ENCODE results near the gene SOX15.

SOX15 gene

DNA sequence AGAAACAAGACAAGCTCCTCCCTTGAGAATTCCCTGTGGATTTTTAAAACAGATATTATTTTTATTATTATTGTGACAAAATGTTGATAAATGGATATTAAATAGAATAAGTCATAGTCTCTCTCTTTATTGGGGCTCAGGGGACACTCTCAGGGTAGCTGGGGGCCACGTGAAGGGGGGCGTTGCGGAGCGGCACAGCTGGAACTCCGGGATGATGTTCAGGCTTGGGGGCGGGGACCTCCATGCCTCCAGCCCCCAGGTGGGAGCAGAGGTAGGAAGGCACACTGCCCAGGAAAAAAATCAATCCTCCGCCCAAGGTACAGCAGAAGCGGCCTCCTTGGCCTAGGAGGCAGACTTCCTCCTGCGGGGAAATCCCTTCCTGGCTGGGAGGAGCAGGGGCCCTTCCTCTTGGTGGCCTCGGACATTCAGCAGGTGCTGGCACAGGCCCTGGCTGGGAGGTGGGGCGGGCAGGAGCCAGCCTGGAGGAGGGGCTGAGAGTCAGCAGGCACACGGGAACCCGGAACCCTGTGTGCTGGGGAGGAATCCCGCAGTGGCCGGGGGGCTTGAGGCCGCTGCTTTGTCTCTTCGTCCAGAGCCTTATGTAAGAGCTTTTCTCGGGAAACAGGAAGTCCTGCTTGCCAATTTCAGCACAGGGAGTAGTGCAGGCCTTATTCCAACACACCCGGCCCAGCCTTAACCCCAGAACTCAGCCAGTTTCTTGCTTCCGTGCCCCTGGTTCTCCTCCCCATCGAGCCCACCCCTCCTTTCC is 31.9 kb downstream of the SOX15 start:
- no peak for DNase-seq (ENCODE audit: low spot score)

DNA sequence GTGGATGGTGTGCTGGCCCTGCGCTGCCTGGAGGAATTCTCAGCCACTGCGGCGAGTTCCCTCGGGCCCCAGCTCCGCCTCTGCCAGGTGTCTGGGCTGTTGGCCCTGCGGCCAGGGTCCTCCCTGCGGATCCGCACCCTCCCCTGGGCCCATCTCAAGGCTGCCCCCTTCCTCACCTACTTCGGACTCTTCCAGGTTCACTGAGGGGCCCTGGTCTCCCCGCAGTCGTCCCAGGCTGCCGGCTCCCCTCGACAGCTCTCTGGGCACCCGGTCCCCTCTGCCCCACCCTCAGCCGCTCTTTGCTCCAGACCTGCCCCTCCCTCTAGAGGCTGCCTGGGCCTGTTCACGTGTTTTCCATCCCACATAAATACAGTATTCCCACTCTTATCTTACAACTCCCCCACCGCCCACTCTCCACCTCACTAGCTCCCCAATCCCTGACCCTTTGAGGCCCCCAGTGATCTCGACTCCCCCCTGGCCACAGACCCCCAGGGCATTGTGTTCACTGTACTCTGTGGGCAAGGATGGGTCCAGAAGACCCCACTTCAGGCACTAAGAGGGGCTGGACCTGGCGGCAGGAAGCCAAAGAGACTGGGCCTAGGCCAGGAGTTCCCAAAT is 32.6 kb downstream of the SOX15 start:
- DNase-seq (ENCODE audit: low spot score): no peak

DNA sequence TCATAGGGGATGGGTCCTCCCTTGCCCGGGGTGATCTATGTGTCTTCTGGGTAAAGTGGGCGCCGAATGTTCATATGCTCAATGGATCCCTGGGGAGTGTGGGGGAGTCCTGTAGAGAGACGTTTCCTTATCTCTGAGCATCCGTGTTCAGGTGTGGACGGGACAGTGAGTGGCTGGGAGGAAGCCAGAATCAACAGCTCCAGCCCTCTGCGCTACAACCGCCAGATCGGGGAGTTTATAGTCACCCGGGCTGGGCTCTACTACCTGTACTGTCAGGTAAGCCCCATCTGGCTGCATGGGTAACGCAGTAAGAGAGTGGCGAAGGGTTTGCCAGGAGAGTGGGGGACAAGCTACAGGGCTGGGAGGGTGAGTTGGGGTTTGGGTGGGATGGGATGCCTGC is 33.3 kb downstream of the SOX15 start:
- no peak for DNase-seq (ENCODE audit: low spot score)

DNA sequence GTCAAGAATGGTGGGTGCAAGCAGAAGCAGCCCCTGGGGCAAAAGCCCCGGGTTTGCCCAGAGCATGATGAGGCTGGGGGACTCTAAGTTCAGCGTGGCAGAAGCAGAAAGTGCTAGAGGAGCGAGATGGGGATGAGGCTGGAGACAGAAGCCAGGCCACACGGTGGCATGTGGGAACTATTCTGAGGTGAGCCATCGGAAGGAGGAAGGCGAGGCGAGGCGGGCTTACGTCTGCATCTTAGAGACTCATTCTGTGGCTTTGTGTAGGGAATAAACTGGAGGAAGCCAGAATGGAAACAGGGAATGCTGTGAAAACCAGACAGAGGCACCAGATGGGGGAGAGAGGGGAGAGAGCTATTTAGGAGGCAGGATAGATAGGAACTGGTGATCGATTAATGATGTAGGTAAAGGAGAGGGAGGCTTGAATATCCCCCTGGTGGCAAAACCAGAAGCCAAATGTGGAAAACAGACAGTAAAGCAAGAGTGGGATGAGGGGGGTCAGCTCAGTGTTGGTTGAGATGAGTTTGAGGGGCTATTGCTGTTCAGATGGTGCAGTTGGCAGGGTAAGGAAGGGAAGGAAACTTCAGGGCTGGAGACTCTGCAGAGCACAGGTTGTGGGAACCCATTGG is 34.5 kb downstream of the SOX15 start:
- no peak for DNase-seq (ENCODE audit: low spot score)

DNA sequence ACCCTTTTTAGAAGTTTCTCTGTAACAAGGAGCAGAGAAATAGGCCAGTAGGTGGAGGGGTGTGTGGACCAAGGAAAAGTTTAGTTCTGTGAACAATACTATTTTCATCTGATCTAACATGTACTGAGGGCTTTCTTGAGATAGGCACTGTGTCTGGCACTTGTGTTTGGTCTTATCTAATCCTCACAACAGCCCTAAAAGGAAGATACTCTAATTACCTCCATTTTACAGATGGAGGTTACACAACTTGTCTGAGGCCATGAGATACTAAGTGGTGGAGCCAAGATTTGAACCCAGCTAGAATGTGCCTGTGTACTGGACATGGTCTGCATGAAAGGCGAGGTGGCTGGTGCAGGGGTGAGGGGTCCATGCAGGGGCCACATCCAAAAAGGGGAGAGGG is 36.5 kb downstream of the SOX15 start:
- DNase-seq (ENCODE audit: low spot score): no peak

DNA sequence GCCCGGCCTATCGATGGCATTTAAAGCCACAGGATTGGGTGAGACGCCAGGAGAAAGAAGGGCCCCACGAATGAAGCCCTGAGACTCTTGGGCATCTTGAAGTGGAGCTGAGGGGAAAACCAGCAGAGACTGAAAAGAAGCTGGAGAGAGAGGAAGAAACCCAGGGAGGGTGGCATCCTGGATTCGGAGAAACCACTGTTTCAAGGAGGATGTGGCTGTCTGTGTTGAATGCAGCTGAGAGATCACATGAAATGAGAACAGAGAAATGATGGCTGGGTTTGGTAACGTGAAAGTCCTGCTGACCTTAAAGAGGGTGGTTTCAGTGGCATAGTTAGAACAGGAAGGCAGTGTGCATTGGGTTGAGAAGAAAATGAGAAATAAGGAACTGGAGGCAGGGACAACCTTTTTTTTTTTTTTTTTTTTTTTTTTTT is 37.3 kb downstream of the SOX15 start:
- DNase-seq (ENCODE audit: low spot score): no peak

DNA sequence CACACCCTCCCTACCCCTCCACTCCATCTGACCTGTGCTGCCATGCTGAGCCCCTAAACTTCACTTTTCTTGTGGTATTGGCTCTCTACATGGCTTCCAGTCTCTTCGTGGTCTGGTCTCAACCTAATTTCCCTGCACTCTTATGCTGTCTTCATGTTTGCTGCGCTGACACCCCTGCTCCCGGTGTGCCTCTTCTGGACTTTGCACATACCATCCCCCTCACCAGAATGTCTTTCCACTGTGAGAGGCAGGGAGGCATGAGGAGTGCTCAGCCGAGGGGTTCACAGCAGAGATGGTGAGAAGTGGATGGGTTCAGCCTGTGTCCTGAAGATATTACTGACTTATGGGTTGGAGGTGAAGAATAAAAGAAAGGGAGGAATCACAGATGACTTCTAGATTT is 38.5 kb downstream of the SOX15 start:
- DNase-seq (ENCODE audit: low spot score): no peak

DNA sequence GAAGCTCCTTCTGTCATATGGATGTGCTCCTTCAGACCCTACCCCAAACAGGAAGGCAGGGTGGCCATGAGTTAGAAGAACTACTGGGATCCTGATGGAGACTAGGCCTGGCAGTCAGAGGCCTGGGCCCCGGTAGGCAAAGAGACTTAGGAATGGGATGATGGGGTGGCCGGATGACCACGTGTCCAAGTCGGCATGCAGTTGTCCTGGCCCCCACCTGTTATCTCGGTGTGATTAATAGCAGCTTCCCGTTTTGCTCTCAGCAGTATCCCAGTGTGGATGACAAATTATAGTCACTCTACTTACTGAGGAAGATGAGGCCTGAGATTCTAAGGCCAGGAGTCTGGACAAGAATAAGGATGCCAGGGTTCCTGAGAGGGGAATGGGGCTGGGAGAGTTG is 39.5 kb downstream of the SOX15 start:
- no peak for DNase-seq (ENCODE audit: low spot score)

DNA sequence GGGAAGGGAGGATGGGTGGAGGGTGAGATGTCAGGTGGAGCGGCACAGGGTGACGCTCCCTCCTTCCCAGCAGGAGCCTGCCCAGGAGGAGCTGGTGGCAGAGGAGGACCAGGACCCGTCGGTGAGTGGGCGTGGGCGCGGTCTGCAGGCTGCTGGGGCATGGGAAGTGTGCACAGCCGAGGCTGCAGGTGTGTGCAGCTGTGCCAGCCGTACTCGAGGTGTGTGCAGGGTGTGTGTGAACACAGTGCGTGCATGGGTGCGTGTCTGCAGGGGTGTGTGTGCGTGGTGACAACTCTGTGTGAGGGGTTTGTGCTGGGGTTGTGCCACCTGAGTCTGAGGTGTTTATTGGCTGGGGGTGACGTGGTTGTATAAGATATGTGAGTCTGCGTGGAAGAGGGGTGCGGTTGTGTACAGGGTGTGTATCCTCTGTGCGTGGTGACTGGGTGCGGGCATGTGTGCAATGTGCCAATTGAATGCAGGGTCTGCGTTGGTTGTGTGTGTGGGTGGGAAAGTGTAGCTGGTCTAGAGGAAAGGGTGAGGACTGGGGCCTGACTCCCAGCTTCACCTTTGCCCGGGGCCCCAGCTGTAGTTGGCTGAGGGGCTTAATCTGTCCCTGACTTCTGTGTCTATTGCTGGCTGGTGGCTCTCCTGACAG is 40.4 kb downstream of the SOX15 start:
- DNase-seq (ENCODE audit: low spot score): no peak

DNA sequence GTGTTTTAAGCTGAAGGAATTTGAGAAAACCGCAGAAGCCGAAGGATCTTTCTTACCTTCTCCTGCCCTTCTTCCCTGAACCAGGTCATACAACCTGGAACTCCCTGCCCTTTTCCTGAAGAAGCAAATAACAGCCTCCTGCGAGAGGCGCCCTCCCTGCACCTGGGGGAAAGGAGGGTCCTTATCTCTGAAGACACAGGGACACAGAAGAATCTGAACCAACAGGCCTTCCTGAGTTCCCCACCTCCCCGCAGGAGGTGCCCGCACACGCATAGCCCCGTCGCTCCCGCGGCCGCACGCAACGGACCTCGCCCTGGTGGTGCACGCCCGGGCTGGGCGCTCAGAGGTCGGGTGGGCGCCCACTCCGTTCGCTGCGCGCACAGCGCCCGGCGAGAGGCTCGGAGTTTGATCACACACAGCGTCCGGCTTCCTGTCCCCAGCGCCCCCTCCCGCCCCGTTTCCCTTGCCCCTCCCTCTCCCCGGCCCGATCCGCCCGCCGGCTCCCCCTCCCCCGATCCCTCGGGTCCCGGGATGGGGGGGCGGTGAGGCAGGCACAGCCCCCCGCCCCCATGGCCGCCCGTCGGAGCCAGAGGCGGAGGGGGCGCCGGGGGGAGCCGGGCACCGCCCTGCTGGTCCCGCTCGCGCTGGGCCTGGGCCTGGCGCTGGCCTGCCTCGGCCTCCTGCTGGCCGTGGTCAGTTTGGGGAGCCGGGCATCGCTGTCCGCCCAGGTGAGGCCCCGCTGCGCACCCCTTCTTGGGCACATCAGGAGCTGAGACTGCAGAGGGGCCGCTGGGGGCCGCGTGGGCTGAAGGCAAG is 41.1 kb downstream of the SOX15 start, which contains the start of gene TNFSF12:
TNFSF12 (plus strand) TSS at position 474 of the 816 bp plus-strand sequence; CDS start at position 570, 96 bp downstream.
- DNase-seq (ENCODE audit: low spot score): no peak

DNA sequence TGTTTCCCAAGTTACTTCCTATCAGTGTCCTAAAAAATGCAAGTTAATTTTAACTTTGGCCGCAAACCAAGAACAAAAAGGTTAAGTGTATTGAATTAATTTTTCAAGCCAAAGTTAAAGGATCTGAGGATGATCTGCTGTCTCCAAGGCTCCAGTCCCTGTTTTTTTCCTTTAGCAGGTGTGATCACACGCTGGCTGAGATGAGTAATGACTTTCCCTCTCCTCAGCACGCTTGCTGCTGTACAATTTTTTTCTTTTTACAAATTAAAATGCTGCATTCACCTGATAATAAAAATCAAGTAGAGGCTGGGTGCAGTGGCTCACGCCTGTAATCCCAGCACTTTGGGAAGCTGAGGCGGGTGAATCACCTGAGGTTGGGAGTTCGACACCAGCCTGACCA is 45.0 kb downstream of the SOX15 start:
- no peak for DNase-seq (ENCODE audit: low spot score)

DNA sequence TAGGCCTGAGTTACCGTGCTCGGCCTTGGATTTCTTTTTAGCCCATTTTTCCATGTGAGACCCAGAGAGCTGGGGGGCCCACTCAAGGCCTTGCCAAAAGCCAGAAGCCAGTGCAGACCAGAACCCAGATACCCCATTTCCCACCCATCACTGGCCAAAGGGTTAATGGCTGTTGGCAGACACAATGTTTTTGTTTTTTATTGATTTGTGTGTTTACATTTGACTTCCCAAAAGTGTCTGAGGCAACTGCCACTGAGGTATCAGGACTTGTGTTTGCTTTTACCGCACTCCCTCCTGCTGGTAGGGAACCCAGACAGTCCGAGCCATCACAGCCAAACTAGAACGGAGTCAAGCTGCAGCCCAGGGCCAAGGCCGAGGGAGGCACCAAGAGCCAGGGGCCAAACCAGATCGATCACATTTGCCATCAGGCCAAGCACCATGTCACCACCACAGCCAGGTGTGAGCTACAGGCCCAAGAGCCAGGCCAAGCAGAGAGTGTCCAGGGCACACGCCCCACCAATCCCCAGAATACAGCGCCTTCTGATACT is 48.7 kb downstream of the SOX15 start:
- DNase-seq (ENCODE audit: low spot score): no peak

DNA sequence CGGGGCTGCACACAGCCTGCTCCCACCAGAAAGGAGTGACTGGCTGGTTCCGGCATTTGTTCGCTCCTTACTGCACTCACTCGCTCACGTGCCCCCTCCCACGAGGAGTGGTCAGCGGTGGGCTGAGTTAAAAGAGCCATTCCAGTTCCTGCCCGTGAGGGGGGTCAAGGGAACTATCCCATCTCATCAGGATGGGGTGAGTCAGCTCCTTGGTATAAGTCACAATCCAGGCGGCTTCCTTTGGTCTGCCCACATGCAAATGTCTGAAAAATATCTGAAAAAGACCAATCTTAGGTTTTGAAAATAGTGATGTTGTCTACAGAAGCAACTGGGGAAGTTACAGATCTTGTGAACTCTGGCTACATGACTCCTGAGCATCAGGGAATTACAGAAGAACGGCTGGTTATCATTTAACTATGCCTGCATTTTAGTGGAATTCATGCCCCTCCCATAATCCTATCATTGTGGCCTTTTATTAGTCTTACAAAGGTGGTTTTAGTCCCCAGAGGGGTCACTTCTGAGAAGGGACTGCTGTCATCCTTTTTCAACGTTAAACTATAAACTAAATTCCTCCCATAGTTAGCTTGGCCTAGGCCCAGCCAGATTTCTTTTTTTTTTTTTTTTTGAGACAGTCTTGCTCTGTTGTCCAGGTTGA is 50.9 kb downstream of the SOX15 start:
- DNase-seq (ENCODE audit: low spot score): no peak
